Measurements from ENCODE around the gene SH3BP4. TPM values are rescaled to one million over a fixed set of nuclear protein-coding genes. Genes with fewer than 3 reads are reported as not detected.
A peak's percentile ranks its signal among the peaks of the same experiment; 100 is the strongest.

SH3BP4 gene
- total and polyA plus RNA-seq, 2 of the 13 experiments (the other 11 are each of a cell fraction or from before 2014, with no cell fraction given), result 34.6 to 99.1 TPM

- Histone ChIP-seq H4K20me1 (ENCODE audit: insufficient read depth, low read length) (peaks cover 43% of the 10 kb centered on the region), H3K4me2 (ENCODE audit: low read depth, low read length) (peak overlapping the region; percentile 92), H3K9me3 (ENCODE audit: low read length) (no peaks in the 10 kb centered on the region), H2AFZ (ENCODE audit: low read length) (no peak overlapping the region), H3K79me2 (ENCODE audit: insufficient read depth, low read length) (peaks cover 62% of the 10 kb centered on the region), H3K27me3 (ENCODE audit: control insufficient read depth in 1 of 2, insufficient read depth in 2 of 2, low read length in 2 of 2) (no peaks in the 10 kb centered on the region; a peak in 2 of 5 replicates), H3K27ac (ENCODE audit: extremely low read length, insufficient read depth, low read length) (peak overlapping the region; percentile 56), H3K4me1 (ENCODE audit: insufficient read depth, low read length) (peaks cover 74% of the 10 kb centered on the region), H3K4me3 (replicated peaks in 1 of 3; ENCODE audit: insufficient read depth in 1 of 3, low read depth in 2 of 3, low read length in 3 of 3) (peak overlapping the region; percentile 74 to 93 (median 76)), H3K36me3 (replicated peaks in 1 of 2; ENCODE audit: control insufficient read depth in 1 of 2, insufficient read depth in 2 of 2, low read length in 2 of 2) (peaks cover 4 to 19% of the 10 kb centered on the region in 2 experiments; a peak in 4 of 5 replicates), H3K9ac (ENCODE audit: insufficient read depth, low read depth, low read length) (peak overlapping the region; percentile 78)
- no TSS peak for BruUV-seq (replicated peaks)
- 8% methylated on average over 20 of the region's 20 CpGs for WGBS (ENCODE audit: low lambda C conversion rate)
- ChIA-PET CTCF (ENCODE audit: low intra/inter-chr PET ratio, low total read pairs) (no interaction called here), POLR2A (interaction anchor here (2.0 to 8.7 kb wide), 4 partner anchors 14 to 73 kb away, joined by 4 to 53 read pairs (median 21); no protein-coding TSS in a partner anchor)
- in situ Hi-C loops (cut with HindIII; ENCODE audit: extremely low pct_ligation_motif_present, low pct_unique_long_range_greater_than_20kb), result no loop called here
- peak; percentile 46 for ATAC-seq
- DNase-seq (ENCODE audit: low spot score), result no peak
- intact Hi-C loops (cut with micrococcal nuclease; ENCODE audit: unreplicated experiment), result loop anchor here (2.0 to 5.0 kb wide), 7 partner anchors 23 to 403 kb away; no protein-coding TSS in a partner anchor
- FAIRE-seq, result no peak
- no peak for TF ChIP-seq ZNF530 (CRISPR knock-in tag; IDR thresholded peaks at IDR 0.05; ENCODE audit: low read depth)
- TF ChIP-seq REPIN1 (CRISPR knock-in tag; IDR thresholded peaks at IDR 0.05; ENCODE audit: borderline replicate concordance, low read depth), result peak; percentile 5; the same call in 1 of the 2 replicates
- TF ChIP-seq HNRNPLL (IDR thresholded peaks at IDR 0.05; ENCODE audit: low read depth, low read length, poor library complexity, severe bottlenecking), result no peak
- no peak for TF ChIP-seq MTA3 (CRISPR knock-in tag; IDR thresholded peaks at IDR 0.05)
- no peak for TF ChIP-seq ETV5 (CRISPR knock-in tag; IDR thresholded peaks at IDR 0.05; ENCODE audit: borderline replicate concordance)
- no peak for TF ChIP-seq ZKSCAN5 (CRISPR knock-in tag; IDR thresholded peaks at IDR 0.05)
- TF ChIP-seq ARNT2 (CRISPR knock-in tag; IDR thresholded peaks at IDR 0.05; ENCODE audit: low read depth), result 0 out of 2 replicates have a peak, but pooled peaks have one; percentile 22
- TF ChIP-seq ZNF562 (CRISPR knock-in tag; IDR thresholded peaks at IDR 0.05; ENCODE audit: borderline replicate concordance), result no peak
- TF ChIP-seq ZNF678 (CRISPR knock-in tag; IDR thresholded peaks at IDR 0.05), result no peak
- no peak for TF ChIP-seq KDM5B (CRISPR knock-in tag; IDR thresholded peaks at IDR 0.05; ENCODE audit: borderline replicate concordance)
- 0 out of 2 replicates have a peak, but pooled peaks have one; percentile 16 for TF ChIP-seq ZNF232 (CRISPR knock-in tag; IDR thresholded peaks at IDR 0.05; ENCODE audit: borderline replicate concordance)
- no peak for TF ChIP-seq CEBPG (CRISPR knock-in tag; IDR thresholded peaks at IDR 0.05)
- TF ChIP-seq ISX (CRISPR knock-in tag; conservative IDR thresholded peaks at IDR 0.05), result 0 out of 2 replicates have a peak, but pooled peaks have one; percentile 66
- no peak for TF ChIP-seq ZNF281 (CRISPR knock-in tag; IDR thresholded peaks at IDR 0.05; ENCODE audit: borderline replicate concordance)
- TF ChIP-seq CSRNP1 (CRISPR knock-in tag; IDR thresholded peaks at IDR 0.05), result peak; percentile 32; the same call in 1 of the 2 replicates
- no peak for TF ChIP-seq ZNF160 (CRISPR knock-in tag; IDR thresholded peaks at IDR 0.05)
- no peak for TF ChIP-seq PHB2 (IDR thresholded peaks at IDR 0.05; ENCODE audit: partially characterized antibody)
- no peak for TF ChIP-seq MEF2D (CRISPR knock-in tag; IDR thresholded peaks at IDR 0.05)
- no peak for TF ChIP-seq MED13 (CRISPR knock-in tag; IDR thresholded peaks at IDR 0.05)
- TF ChIP-seq ZSCAN12 (CRISPR knock-in tag; IDR thresholded peaks at IDR 0.05), result no peak
- no peak for TF ChIP-seq XBP1 (CRISPR knock-in tag; IDR thresholded peaks at IDR 0.05)
These were observed 1.6 kb downstream of the SH3BP4 start for GRCh38 chr2:234953116-234954031.

All from HepG2 (cell line).